Measurements from ENCODE around the gene ZNF24.

ZNF24 gene

DNA sequence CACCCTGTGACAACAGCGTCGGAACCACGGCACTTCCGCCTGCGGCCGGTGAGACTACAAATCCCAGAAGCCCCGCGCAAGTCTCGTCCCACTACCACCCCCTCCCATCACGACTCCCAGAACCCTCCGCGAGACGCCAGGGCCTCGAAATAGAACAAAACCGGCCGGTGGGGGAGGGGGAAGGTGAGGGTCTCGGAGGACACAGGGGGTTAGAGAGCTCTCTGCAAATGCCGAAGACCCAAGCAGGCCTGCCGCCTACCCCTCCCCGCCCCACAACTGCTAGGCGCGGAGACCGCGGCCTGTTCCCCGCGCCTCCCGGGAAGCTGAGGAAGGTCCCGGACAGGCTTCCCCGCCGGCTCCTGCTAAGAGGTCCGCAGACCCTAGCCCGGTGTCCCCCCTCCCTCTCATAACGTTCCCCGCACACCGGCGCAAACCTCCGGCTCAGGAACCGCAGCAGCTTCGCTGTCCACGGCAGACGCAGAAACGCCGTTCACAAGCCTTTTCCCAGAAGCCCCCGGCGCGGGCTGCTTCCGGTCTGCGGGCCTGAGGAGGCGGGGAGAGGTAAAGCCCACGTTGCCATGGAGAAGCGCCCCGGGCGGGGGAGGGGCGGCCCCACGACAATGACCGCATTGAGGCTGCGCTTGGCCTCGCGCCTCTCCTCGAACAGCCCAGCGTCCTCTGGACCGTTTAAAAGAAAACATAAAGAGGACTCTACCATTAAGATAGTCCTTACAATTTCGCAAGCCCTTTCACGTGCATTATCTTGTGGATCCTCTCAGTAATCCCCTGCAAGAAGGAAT lies at the start of gene ZNF24:
TSS of gene ZNF24 (minus strand) at position 485 of the 800 bp plus-strand sequence. CDS start 3,770 bp downstream, outside the sequence.
- Histone ChIP-seq H3K36me3 (ENCODE audit: control insufficient read depth in 1 of 2, insufficient read depth in 2 of 2, low read length in 2 of 2) (peaks cover 12 to 15% of the 10 kb centered on the region in 2 donors), H3K9me3 (ENCODE audit: control insufficient read depth in 1 of 2, low read length in 2 of 2) (no peaks in the 10 kb centered on the region), H3K27ac (ENCODE audit: low read depth, low read length) (peak within 1 kb of the TSS; percentile 96), H3K4me1 (ENCODE audit: control insufficient read depth in 1 of 2, insufficient read depth in 2 of 2, low read length in 2 of 2) (peaks cover 8 to 18% of the 10 kb centered on the region in 2 donors), H3K4me3 (ENCODE audit: low read depth in 1 of 2, low read length in 2 of 2) (peak within 1 kb of the TSS; percentile 90 to 93), H3K9ac (ENCODE audit: low read depth in 1 of 2, low read length in 2 of 2) (peak within 1 kb of the TSS; percentile 94 to 96), H3K27me3 (ENCODE audit: control insufficient read depth in 1 of 2, insufficient read depth in 2 of 2, low read length in 2 of 2) (no peaks in the 10 kb centered on the region)

DNA sequence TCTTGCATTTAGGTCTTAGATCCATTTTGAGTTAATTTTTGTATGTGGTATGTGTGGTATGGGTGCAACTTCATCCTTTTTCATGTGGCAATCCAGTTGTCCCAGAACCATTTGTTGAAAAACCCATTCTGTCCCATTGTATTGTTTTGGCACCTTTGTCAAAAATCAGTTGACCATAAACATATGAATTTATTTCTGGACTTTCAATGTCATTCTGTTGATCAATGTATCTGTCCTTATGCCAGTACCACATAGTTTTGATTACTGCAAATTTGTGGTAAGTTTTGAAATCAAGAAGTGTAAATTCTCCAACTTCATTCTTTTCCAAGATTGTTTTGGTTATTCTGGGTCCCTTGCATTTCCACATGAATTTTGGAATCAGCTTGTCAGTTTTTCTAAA lies 49.5 kb upstream of the ZNF24 start:
- Histone ChIP-seq H3K9ac (ENCODE audit: low read depth in 1 of 2, low read length in 2 of 2) (no peak overlapping the region), H3K27me3 (ENCODE audit: control insufficient read depth in 1 of 2, insufficient read depth in 2 of 2, low read length in 2 of 2) (no peaks in the 10 kb centered on the region), H3K4me1 (ENCODE audit: control insufficient read depth in 1 of 2, insufficient read depth in 2 of 2, low read length in 2 of 2) (no peaks in the 10 kb centered on the region), H3K4me3 (ENCODE audit: low read depth in 1 of 2, low read length in 2 of 2) (no peak overlapping the region), H3K9me3 (ENCODE audit: control insufficient read depth in 1 of 2, low read length in 2 of 2) (no peaks in the 10 kb centered on the region), H3K36me3 (ENCODE audit: control insufficient read depth in 1 of 2, insufficient read depth in 2 of 2, low read length in 2 of 2) (no peaks in the 10 kb centered on the region), H3K27ac (ENCODE audit: low read depth, low read length) (no peak overlapping the region)

DNA sequence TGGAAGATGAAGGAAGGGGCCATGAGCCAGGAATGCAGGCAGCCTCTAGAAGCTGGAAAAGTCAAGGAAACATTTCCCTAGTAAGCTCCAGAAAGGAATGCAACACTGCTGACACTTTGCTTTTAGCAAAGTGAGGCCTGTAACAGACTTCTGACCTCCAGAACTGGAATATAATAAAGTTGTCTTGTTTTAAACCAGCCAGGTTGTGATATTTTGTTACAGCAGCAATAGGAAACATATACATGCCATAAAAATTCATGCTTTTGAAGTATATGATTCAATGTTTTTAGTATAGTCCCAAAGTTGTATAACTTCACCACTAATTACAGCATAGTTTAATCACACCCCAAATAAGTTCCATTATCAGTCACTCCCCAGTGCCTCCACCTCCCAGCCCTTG lies 48.2 kb upstream of the ZNF24 start:
- H3K4me1 ChIP-seq (ENCODE audit: control insufficient read depth in 1 of 2, insufficient read depth in 2 of 2, low read length in 2 of 2), result no peaks in the 10 kb centered on the region
- no peaks in the 10 kb centered on the region for H3K9me3 ChIP-seq (ENCODE audit: control insufficient read depth in 1 of 2, low read length in 2 of 2)
- H3K4me3 ChIP-seq (ENCODE audit: low read depth in 1 of 2, low read length in 2 of 2), result no peak overlapping the region
- H3K9ac ChIP-seq (ENCODE audit: low read depth in 1 of 2, low read length in 2 of 2), result no peak overlapping the region
- H3K27ac ChIP-seq (ENCODE audit: low read depth, low read length), result no peak overlapping the region
- H3K27me3 ChIP-seq (ENCODE audit: control insufficient read depth in 1 of 2, insufficient read depth in 2 of 2, low read length in 2 of 2), result no peaks in the 10 kb centered on the region
- no peaks in the 10 kb centered on the region for H3K36me3 ChIP-seq (ENCODE audit: control insufficient read depth in 1 of 2, insufficient read depth in 2 of 2, low read length in 2 of 2)

DNA sequence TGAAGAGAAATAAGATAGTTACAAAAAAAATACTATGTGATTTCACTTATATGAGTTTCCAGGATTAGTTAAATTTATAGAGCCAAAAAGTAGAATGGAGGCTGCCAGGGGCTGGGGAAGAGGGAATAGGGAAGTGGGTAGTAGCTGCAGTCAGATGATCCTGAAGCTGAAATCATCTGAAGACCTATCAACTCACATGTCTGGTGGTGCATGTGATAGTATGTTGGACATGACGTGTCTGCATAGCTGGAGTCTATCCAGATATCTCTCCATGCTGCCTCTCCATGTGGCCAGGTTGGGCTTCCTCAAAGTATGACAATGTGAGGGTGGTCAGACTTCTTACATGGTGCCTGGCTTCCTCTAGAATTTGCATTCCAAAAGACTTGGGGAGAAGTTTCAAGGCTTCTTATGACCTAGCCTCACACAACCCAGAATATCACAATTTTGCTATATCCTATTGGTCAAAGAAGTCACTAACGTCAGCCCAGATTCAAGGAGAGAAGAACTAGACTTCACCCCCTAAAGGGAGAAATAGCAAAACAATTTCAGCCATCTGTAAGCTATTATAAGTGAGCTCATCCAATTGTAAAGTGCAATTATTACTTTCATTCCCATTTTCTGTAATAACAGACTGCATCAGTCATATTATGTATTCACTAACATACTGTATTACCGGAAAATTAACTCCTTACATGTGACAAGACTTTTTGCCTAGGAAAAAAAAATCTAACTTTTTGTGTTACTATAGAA lies 46.9 kb upstream of the ZNF24 start:
- Histone ChIP-seq H3K27ac (ENCODE audit: low read depth, low read length) (no peak overlapping the region), H3K9ac (ENCODE audit: low read depth in 1 of 2, low read length in 2 of 2) (no peak overlapping the region), H3K9me3 (ENCODE audit: control insufficient read depth in 1 of 2, low read length in 2 of 2) (no peaks in the 10 kb centered on the region), H3K36me3 (ENCODE audit: control insufficient read depth in 1 of 2, insufficient read depth in 2 of 2, low read length in 2 of 2) (no peaks in the 10 kb centered on the region), H3K27me3 (ENCODE audit: control insufficient read depth in 1 of 2, insufficient read depth in 2 of 2, low read length in 2 of 2) (peaks cover 0 to 2% of the 10 kb centered on the region in 2 donors), H3K4me1 (ENCODE audit: control insufficient read depth in 1 of 2, insufficient read depth in 2 of 2, low read length in 2 of 2) (no peaks in the 10 kb centered on the region), H3K4me3 (ENCODE audit: low read depth in 1 of 2, low read length in 2 of 2) (no peak overlapping the region)

DNA sequence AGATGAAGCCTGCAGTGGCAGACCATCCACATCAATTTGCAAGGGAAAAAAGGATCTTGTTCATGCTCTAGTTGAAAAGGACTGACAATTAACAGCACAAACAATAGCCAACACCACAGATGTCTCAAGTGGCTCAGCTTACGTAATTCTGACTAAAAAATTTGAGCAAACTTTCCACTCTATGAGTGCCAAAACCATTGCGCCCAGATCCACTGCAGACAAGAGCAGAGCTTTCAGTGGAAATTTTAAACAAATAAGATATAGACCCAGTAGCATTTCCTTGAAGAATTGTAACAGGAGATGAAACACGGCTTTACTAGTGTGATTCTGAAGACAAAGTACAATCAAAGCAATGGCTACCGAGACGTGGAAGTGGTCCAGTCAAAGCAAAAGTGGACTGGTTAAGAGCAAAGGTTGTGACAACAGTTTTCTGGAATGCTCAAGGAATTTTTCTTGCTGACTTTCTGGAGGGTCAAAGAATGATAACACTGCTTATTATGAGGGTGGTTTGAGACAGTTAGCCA lies 44.9 kb upstream of the ZNF24 start:
- Histone ChIP-seq H3K9ac (ENCODE audit: low read depth in 1 of 2, low read length in 2 of 2) (no peak overlapping the region), H3K4me3 (ENCODE audit: low read depth in 1 of 2, low read length in 2 of 2) (no peak overlapping the region), H3K4me1 (ENCODE audit: control insufficient read depth in 1 of 2, insufficient read depth in 2 of 2, low read length in 2 of 2) (no peaks in the 10 kb centered on the region), H3K9me3 (ENCODE audit: control insufficient read depth in 1 of 2, low read length in 2 of 2) (no peaks in the 10 kb centered on the region), H3K27me3 (ENCODE audit: control insufficient read depth in 1 of 2, insufficient read depth in 2 of 2, low read length in 2 of 2) (peaks cover 0 to 2% of the 10 kb centered on the region in 2 donors), H3K27ac (ENCODE audit: low read depth, low read length) (no peak overlapping the region), H3K36me3 (ENCODE audit: control insufficient read depth in 1 of 2, insufficient read depth in 2 of 2, low read length in 2 of 2) (no peaks in the 10 kb centered on the region)

DNA sequence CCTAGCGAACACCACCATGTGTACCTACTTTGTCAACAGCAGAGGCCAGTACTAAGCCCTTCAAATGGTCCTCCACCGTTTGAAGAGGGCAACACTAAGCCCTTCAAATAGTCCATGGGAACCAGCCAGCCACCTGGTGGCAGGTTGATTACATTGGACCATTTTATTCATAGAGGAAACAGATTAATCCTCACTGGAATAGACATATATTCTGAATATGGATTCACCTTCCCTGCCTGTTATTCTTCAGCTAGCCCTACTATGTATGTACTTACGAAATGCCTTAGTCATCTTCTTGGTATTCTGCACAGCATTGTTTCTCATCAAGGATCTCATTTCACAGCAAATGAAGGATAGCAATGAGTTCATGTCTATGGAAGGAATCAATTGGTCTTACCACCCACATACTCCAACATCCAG lies 42.9 kb upstream of the ZNF24 start:
- Histone ChIP-seq H3K27ac (ENCODE audit: low read depth, low read length) (no peak overlapping the region), H3K9me3 (ENCODE audit: control insufficient read depth in 1 of 2, low read length in 2 of 2) (no peaks in the 10 kb centered on the region), H3K27me3 (ENCODE audit: control insufficient read depth in 1 of 2, insufficient read depth in 2 of 2, low read length in 2 of 2) (peaks cover 0 to 2% of the 10 kb centered on the region in 2 donors), H3K36me3 (ENCODE audit: control insufficient read depth in 1 of 2, insufficient read depth in 2 of 2, low read length in 2 of 2) (no peaks in the 10 kb centered on the region), H3K4me1 (ENCODE audit: control insufficient read depth in 1 of 2, insufficient read depth in 2 of 2, low read length in 2 of 2) (no peaks in the 10 kb centered on the region), H3K9ac (ENCODE audit: low read depth in 1 of 2, low read length in 2 of 2) (no peak overlapping the region), H3K4me3 (ENCODE audit: low read depth in 1 of 2, low read length in 2 of 2) (no peak overlapping the region)

DNA sequence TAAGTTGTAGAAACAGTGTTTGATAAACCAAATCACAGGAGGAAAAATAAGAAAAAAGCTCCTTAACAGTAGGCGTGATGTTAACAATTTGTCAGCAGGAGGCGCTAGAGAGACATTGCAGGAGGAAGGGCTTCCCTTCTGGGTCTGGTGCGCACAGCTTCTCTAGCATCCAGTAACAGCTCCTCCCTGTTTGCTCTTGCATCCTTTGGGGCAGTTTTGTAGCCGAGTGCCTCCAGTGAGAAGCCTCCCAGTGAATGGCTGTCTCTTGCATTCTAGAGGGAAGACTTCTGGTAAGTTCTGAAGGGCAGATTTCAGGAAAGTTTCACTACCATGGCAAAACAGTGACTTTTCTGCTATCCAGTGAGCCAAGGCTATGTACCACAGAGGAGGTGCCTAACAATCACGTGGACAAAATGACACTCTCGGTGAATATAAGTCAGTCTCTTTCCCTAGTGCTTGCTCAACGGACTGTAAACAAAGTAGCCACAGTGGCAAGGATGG lies 42.4 kb upstream of the ZNF24 start:
- H3K9me3 ChIP-seq (ENCODE audit: control insufficient read depth in 1 of 2, low read length in 2 of 2), result no peaks in the 10 kb centered on the region
- H3K27me3 ChIP-seq (ENCODE audit: control insufficient read depth in 1 of 2, insufficient read depth in 2 of 2, low read length in 2 of 2), result peaks cover 0 to 2% of the 10 kb centered on the region in 2 donors
- H3K4me3 ChIP-seq (ENCODE audit: low read depth in 1 of 2, low read length in 2 of 2), result no peak overlapping the region
- H3K9ac ChIP-seq (ENCODE audit: low read depth in 1 of 2, low read length in 2 of 2), result no peak overlapping the region
- no peaks in the 10 kb centered on the region for H3K36me3 ChIP-seq (ENCODE audit: control insufficient read depth in 1 of 2, insufficient read depth in 2 of 2, low read length in 2 of 2)
- no peaks in the 10 kb centered on the region for H3K4me1 ChIP-seq (ENCODE audit: control insufficient read depth in 1 of 2, insufficient read depth in 2 of 2, low read length in 2 of 2)
- no peak overlapping the region for H3K27ac ChIP-seq (ENCODE audit: low read depth, low read length)

DNA sequence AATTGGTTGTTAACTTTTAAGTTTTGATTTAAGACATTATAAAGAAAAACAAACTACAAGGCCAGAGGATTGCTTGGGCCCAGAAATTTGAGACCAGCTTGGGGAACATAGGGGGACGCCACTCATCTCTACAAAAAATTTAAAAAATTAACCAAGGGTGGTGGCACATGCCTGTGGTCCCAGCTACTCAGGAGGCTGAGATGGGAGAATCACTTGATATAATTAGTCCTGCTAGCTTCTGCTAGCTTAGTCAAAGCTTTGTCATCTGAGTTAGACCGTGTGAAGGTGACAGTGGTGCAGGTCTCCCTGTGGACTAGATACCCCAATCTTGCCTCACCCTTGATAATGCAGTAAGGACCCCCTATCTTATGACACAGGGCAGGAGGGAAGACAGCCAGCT lies 38.9 kb upstream of the ZNF24 start:
- Histone ChIP-seq H3K36me3 (ENCODE audit: control insufficient read depth in 1 of 2, insufficient read depth in 2 of 2, low read length in 2 of 2) (no peaks in the 10 kb centered on the region), H3K27me3 (ENCODE audit: control insufficient read depth in 1 of 2, insufficient read depth in 2 of 2, low read length in 2 of 2) (peaks cover 0 to 2% of the 10 kb centered on the region in 2 donors), H3K27ac (ENCODE audit: low read depth, low read length) (no peak overlapping the region), H3K9me3 (ENCODE audit: control insufficient read depth in 1 of 2, low read length in 2 of 2) (no peaks in the 10 kb centered on the region), H3K4me1 (ENCODE audit: control insufficient read depth in 1 of 2, insufficient read depth in 2 of 2, low read length in 2 of 2) (no peaks in the 10 kb centered on the region), H3K9ac (ENCODE audit: low read depth in 1 of 2, low read length in 2 of 2) (no peak overlapping the region), H3K4me3 (ENCODE audit: low read depth in 1 of 2, low read length in 2 of 2) (no peak overlapping the region)

DNA sequence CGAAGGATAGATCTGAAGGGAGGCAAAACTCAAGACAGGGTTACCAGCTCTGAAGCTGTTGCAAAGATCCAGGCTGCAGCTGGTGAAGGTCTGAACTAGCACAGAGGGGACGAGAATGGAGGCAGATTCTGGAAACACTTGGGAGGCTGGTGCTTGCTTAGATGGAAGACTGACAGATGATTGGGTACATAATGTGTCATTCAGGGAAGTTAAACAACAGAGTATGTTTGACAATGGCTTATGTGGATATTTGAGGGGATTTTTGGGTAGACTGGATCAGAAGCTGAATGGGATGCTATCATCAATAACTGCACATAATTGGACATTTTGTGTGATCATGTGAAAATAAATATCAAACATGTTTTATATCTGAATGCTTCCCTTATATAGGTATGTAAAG lies 35.2 kb upstream of the ZNF24 start:
- no peaks in the 10 kb centered on the region for H3K9me3 ChIP-seq (ENCODE audit: control insufficient read depth in 1 of 2, low read length in 2 of 2)
- no peak overlapping the region for H3K4me3 ChIP-seq (ENCODE audit: low read depth in 1 of 2, low read length in 2 of 2)
- no peaks in the 10 kb centered on the region for H3K27me3 ChIP-seq (ENCODE audit: control insufficient read depth in 1 of 2, insufficient read depth in 2 of 2, low read length in 2 of 2)
- peaks cover 4% of the 10 kb centered on the region in 2 donors for H3K4me1 ChIP-seq (ENCODE audit: control insufficient read depth in 1 of 2, insufficient read depth in 2 of 2, low read length in 2 of 2)
- H3K27ac ChIP-seq (ENCODE audit: low read depth, low read length), result no peak overlapping the region
- no peak overlapping the region for H3K9ac ChIP-seq (ENCODE audit: low read depth in 1 of 2, low read length in 2 of 2)
- no peaks in the 10 kb centered on the region for H3K36me3 ChIP-seq (ENCODE audit: control insufficient read depth in 1 of 2, insufficient read depth in 2 of 2, low read length in 2 of 2)

DNA sequence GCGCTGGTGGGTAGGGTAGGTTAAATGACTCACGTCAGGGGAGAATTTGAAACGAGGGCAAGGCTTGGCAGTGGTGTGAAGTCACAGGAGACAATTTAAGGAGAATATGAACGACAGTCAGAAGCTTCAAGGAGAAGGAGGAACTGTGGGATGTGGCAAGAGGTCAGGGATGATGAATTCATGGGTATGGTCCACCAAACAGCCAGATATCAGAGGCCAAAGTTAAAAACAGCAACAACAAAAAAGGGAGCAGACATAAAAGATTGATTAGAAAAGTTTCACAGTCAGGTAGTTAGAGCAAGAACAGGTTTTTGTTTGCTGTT lies 34.3 kb upstream of the ZNF24 start:
- Histone ChIP-seq H3K27ac (ENCODE audit: low read depth, low read length) (no peak overlapping the region), H3K9me3 (ENCODE audit: control insufficient read depth in 1 of 2, low read length in 2 of 2) (no peaks in the 10 kb centered on the region), H3K36me3 (ENCODE audit: control insufficient read depth in 1 of 2, insufficient read depth in 2 of 2, low read length in 2 of 2) (no peaks in the 10 kb centered on the region), H3K27me3 (ENCODE audit: control insufficient read depth in 1 of 2, insufficient read depth in 2 of 2, low read length in 2 of 2) (no peaks in the 10 kb centered on the region), H3K4me1 (ENCODE audit: control insufficient read depth in 1 of 2, insufficient read depth in 2 of 2, low read length in 2 of 2) (peaks cover 4% of the 10 kb centered on the region in 2 donors), H3K4me3 (ENCODE audit: low read depth in 1 of 2, low read length in 2 of 2) (no peak overlapping the region), H3K9ac (ENCODE audit: low read depth in 1 of 2, low read length in 2 of 2) (no peak overlapping the region)
